ENCODE measurements around the gene FRYL. TPM values are rescaled to one million over a fixed set of nuclear protein-coding genes. Genes with fewer than 3 reads are reported as not detected.

The FRYL gene
- total RNA-seq, 3 donors from 2014 or later, result 45.1 to 47.2 (median 46.7) TPM

- Mint-ChIP-seq H3K27me3 (ENCODE audit: low read depth) (no peaks in the 10 kb centered on the region), H3K9me3 (peaks cover 7% of the 10 kb centered on the region), H3K4me3 (no peak overlapping the region), H3K4me1 (ENCODE audit: low read depth) (peaks cover 2% of the 10 kb centered on the region), H3K36me3 (ENCODE audit: insufficient read depth) (peaks cover 61% of the 10 kb centered on the region)
- DNase-seq, result no peak
- ATAC-seq, result no peak
Measured at GRCh38 chr4:48557478-48557877, 222.6 kb downstream of the FRYL start.

DNA sequence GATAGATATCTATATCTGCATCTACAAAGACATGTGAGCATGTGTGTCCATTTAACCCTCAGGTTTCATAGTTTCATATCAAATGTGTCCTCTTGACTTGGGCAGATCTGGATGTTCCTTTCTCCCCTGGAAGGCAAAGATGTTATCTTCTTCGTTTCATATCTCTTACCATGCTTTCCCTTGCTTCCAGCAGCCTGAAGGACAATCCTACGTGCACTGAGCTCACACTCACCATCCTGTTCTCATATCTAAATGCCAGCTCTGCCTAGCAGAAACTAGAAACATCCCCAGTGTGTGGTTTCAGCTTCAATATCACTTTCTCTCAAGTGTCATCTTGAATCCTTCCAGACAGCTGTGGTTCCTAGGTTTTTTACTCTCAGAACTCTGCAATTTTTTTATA is 223.8 kb downstream of the FRYL start:
- Mint-ChIP-seq H3K27me3 (ENCODE audit: low read depth) (no peaks in the 10 kb centered on the region), H3K9me3 (peaks cover 7% of the 10 kb centered on the region)

DNA sequence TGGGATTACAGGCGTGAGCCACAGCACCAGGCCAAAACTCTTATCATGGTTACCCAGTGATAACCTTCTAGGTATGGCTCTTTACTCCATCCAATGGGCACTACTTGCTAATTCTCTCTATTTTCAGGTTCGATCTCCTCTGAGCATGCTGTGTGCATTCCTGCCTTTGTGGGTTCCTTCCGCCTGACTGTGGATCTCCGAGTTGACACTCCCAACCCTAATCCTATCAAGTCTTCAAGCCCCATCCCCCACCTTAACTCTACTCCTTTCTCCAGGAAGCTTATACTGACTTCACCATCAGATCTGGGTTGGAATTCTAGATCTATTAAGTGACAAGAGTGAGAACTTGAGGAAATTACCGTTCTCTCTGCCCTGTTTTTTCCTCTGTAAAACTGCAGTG is 225.5 kb downstream of the FRYL start:
- Mint-ChIP-seq H3K4me3 (no peak overlapping the region), H3K36me3 (ENCODE audit: insufficient read depth) (peaks cover 52% of the 10 kb centered on the region), H3K4me1 (ENCODE audit: low read depth) (peaks cover 2% of the 10 kb centered on the region), H3K27me3 (ENCODE audit: low read depth) (no peaks in the 10 kb centered on the region), H3K9me3 (peaks cover 7% of the 10 kb centered on the region)
- DNase-seq (no peak), ATAC-seq (no peak)

More for the DNA sequence above, 223.8 kb downstream of the FRYL start:
- Mint-ChIP-seq H3K36me3 (ENCODE audit: insufficient read depth) (peaks cover 62% of the 10 kb centered on the region), H3K4me3 (no peak overlapping the region), H3K4me1 (ENCODE audit: low read depth) (peaks cover 2% of the 10 kb centered on the region)
- DNase-seq (no peak), ATAC-seq (no peak)

GRCh38 chr4:48553720-48554119 is 226.4 kb downstream of the FRYL start:
- H3K27me3 Mint-ChIP-seq (ENCODE audit: low read depth), result no peaks in the 10 kb centered on the region
- no peaks in the 10 kb centered on the region for H3K4me1 Mint-ChIP-seq (ENCODE audit: low read depth)
- ATAC-seq (no peak), DNase-seq (no peak)
- H3K36me3 Mint-ChIP-seq (ENCODE audit: insufficient read depth), result peaks cover 50% of the 10 kb centered on the region
- H3K9me3 Mint-ChIP-seq, result peaks cover 3% of the 10 kb centered on the region
- H3K4me3 Mint-ChIP-seq, result no peak overlapping the region

DNA sequence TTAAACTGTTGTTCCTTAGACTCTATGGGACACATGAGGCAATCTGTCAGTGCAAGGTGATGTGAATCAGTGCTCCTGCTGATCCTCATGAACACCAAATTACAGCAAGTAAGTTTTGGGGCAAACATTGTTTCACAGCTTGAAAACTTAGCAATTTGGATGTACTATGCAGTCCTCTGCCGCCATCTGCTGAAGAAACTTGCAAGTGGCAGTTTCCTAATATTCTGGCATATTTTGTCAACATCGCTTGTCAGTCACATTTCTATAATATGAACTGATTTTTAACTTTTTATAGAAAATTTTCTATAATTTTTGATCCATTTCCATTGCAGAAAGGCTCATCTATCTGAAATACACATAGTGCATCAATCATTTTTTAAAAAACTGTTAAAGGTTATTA is 233.7 kb downstream of the FRYL start:
- DNase-seq (no peak), ATAC-seq (no peak)
- peaks cover 47% of the 10 kb centered on the region for H3K36me3 Mint-ChIP-seq (ENCODE audit: insufficient read depth)
- H3K4me1 Mint-ChIP-seq (ENCODE audit: low read depth), result no peaks in the 10 kb centered on the region
- H3K4me3 Mint-ChIP-seq, result no peak overlapping the region
- H3K27me3 Mint-ChIP-seq (ENCODE audit: low read depth), result no peaks in the 10 kb centered on the region
- H3K9me3 Mint-ChIP-seq, result no peaks in the 10 kb centered on the region

DNA sequence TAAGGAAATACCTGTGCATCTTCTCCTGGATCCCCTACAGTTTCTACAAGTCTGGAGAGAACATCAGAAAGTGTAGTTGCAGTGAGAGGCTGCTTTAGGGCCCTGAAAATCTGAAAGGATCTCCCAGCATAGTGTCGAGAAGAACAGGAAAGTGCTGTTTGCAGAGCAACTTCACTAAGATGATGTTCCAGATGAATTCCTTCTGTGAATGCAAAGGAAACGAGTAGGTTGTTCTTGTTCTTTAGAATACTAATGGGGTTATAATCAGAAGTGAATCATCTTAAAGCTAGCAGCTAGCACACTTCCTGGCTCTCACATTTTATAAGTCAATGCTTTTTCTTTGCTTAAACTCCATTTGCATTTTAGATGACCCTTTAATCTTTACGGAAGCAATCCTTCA is 236.3 kb downstream of the FRYL start:
- ATAC-seq (no peak), DNase-seq (no peak)
- Mint-ChIP-seq H3K4me3 (no peak overlapping the region), H3K9me3 (no peaks in the 10 kb centered on the region), H3K27me3 (ENCODE audit: low read depth) (no peaks in the 10 kb centered on the region), H3K4me1 (ENCODE audit: low read depth) (no peaks in the 10 kb centered on the region), H3K36me3 (ENCODE audit: insufficient read depth) (peaks cover 52% of the 10 kb centered on the region)

GRCh38 chr4:48542888-48543287 is 237.2 kb downstream of the FRYL start:
- Mint-ChIP-seq H3K4me1 (ENCODE audit: low read depth) (no peaks in the 10 kb centered on the region), H3K27me3 (ENCODE audit: low read depth) (no peaks in the 10 kb centered on the region), H3K36me3 (ENCODE audit: insufficient read depth) (peaks cover 46% of the 10 kb centered on the region), H3K9me3 (no peaks in the 10 kb centered on the region), H3K4me3 (no peak overlapping the region)
- no peak for ATAC-seq
- DNase-seq, result no peak

DNA sequence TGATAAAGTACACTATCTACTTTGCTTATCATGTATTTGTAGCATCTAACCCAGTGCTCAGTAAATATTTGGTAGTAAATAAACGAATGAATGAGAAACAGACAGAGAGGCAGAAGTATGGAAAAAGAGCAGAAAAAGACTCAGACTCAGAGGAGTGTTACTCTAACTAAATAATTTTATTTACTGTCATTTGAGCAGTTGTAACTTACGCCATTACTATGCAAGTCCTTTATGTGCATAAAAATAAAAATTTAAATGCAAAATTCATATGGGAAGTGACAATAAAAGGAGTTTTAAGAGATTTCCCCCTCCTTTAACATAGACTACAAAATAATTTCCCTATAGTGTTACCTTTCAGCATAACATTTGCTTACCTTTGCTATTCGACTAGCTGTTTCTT is 240.5 kb downstream of the FRYL start:
- H3K4me3 Mint-ChIP-seq, result no peak overlapping the region
- no peaks in the 10 kb centered on the region for H3K9me3 Mint-ChIP-seq
- no peak for DNase-seq
- H3K4me1 Mint-ChIP-seq (ENCODE audit: low read depth), result no peaks in the 10 kb centered on the region
- peaks cover 40% of the 10 kb centered on the region for H3K36me3 Mint-ChIP-seq (ENCODE audit: insufficient read depth)
- H3K27me3 Mint-ChIP-seq (ENCODE audit: low read depth), result no peaks in the 10 kb centered on the region
- no peak for ATAC-seq

GRCh38 chr4:48538358-48538757 is 241.7 kb downstream of the FRYL start:
- DNase-seq, result no peak
- H3K4me1 Mint-ChIP-seq (ENCODE audit: low read depth), result no peaks in the 10 kb centered on the region
- no peaks in the 10 kb centered on the region for H3K9me3 Mint-ChIP-seq
- no peak for ATAC-seq
- no peak overlapping the region for H3K4me3 Mint-ChIP-seq
- peaks cover 35% of the 10 kb centered on the region for H3K36me3 Mint-ChIP-seq (ENCODE audit: insufficient read depth)
- H3K27me3 Mint-ChIP-seq (ENCODE audit: low read depth), result no peaks in the 10 kb centered on the region

GRCh38 chr4:48526406-48526805 is 253.7 kb downstream of the FRYL start:
- DNase-seq, result no peak
- Mint-ChIP-seq H3K4me3 (no peak overlapping the region), H3K9me3 (no peaks in the 10 kb centered on the region), H3K36me3 (ENCODE audit: insufficient read depth) (peaks cover 56% of the 10 kb centered on the region), H3K27me3 (ENCODE audit: low read depth) (no peaks in the 10 kb centered on the region), H3K4me1 (ENCODE audit: low read depth) (no peaks in the 10 kb centered on the region)
- no peak for ATAC-seq

DNA sequence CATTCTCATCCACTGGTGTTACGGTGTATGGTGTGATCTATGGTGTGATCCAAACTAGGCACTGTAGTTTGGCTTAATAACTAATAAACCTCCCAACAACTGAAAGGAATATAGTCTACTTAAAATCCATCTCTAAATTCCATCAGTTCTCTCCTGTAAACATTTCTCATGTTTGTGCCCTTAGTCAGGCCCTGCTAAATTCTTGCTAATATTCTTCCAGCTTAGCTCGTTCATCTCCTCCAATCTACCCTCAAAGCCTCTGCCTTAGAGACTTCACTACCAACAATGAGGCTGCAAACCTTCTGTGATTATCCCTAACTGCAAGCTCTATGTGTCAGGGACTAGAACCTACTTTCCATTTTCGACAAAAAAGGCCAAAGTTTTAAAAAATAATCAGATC is 261.9 kb downstream of the FRYL start:
- DNase-seq, result no peak
- ATAC-seq, result no peak
- Mint-ChIP-seq H3K9me3 (no peaks in the 10 kb centered on the region), H3K4me1 (ENCODE audit: low read depth) (no peaks in the 10 kb centered on the region), H3K4me3 (no peak overlapping the region), H3K36me3 (ENCODE audit: insufficient read depth) (peaks cover 48% of the 10 kb centered on the region), H3K27me3 (ENCODE audit: low read depth) (no peaks in the 10 kb centered on the region)

GRCh38 chr4:48509543-48509942 is 270.5 kb downstream of the FRYL start:
- ATAC-seq (no peak), DNase-seq (no peak)
- no peaks in the 10 kb centered on the region for H3K4me1 Mint-ChIP-seq (ENCODE audit: low read depth)
- no peaks in the 10 kb centered on the region for H3K27me3 Mint-ChIP-seq (ENCODE audit: low read depth)
- no peak overlapping the region for H3K4me3 Mint-ChIP-seq
- H3K36me3 Mint-ChIP-seq (ENCODE audit: insufficient read depth), result peaks cover 41% of the 10 kb centered on the region
- no peaks in the 10 kb centered on the region for H3K9me3 Mint-ChIP-seq

DNA sequence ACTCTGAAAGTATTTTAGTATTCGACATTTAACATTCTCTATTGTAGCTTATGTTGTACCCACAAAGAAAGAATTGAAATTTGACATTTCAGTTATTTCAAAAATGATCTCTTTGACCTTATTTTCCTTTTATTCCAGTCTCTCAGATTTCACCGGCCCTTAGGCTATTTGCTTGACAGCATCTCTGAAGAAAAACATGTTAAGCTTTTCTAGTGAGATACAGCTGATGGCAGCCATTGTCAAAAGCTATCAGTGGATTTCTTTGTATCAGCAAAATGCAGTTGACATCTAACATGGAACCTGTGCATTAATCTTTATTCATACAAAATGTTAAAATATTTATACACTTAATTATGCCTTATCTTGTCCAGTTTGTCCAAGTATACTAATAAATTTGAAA is 273.4 kb downstream of the FRYL start:
- no peaks in the 10 kb centered on the region for H3K27me3 Mint-ChIP-seq (ENCODE audit: low read depth)

DNA sequence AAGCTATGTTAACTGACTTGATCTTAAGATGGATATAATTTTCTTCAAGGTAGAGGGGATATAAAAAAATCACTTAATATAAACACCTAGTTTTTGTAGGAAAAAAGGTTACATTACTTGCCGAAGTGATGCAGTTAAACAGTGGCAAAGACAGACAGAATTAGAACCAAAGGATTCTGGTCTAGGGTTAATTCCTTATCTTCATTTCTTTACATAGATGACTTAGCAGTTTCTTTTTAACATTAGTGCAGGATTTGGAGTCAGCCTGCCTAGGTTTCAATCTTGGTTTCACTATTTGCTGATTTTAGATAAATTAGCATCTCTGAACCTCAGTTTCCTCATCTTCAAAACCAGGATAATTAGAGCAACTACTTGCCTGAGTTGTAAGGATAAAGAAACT is 275.7 kb downstream of the FRYL start:
- H3K4me3 Mint-ChIP-seq, result no peak overlapping the region
- peaks cover 6% of the 10 kb centered on the region for H3K4me1 Mint-ChIP-seq (ENCODE audit: low read depth)
- ATAC-seq (no peak), DNase-seq (no peak)
- no peaks in the 10 kb centered on the region for H3K27me3 Mint-ChIP-seq (ENCODE audit: low read depth)
- peaks cover 29% of the 10 kb centered on the region for H3K36me3 Mint-ChIP-seq (ENCODE audit: insufficient read depth)
- H3K9me3 Mint-ChIP-seq, result no peaks in the 10 kb centered on the region

More for the DNA sequence above, 273.4 kb downstream of the FRYL start:
- H3K4me3 Mint-ChIP-seq, result no peak overlapping the region
- DNase-seq, result no peak
- H3K36me3 Mint-ChIP-seq (ENCODE audit: insufficient read depth), result peaks cover 33% of the 10 kb centered on the region
- no peaks in the 10 kb centered on the region for H3K4me1 Mint-ChIP-seq (ENCODE audit: low read depth)
- no peak for ATAC-seq
- H3K9me3 Mint-ChIP-seq, result no peaks in the 10 kb centered on the region

DNA sequence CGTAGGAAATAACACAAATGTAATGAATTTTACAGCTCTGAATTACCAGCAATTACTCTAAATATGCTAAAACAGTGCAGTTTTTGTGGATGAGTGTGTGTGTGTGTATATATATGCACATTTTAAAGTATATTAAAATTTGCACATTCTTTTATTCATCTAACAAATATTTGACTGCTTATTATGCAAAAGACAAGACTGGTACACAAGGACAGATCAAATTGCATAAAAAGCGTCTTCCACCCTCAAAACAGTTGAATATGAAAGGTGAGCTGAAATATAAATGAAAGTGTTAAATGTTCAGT is 276.1 kb downstream of the FRYL start:
- H3K4me3 Mint-ChIP-seq, result no peak overlapping the region
- H3K9me3 Mint-ChIP-seq, result no peaks in the 10 kb centered on the region
- H3K27me3 Mint-ChIP-seq (ENCODE audit: low read depth), result no peaks in the 10 kb centered on the region
- DNase-seq (no peak), ATAC-seq (no peak)
- peaks cover 9% of the 10 kb centered on the region for H3K4me1 Mint-ChIP-seq (ENCODE audit: low read depth)
- peaks cover 29% of the 10 kb centered on the region for H3K36me3 Mint-ChIP-seq (ENCODE audit: insufficient read depth)

Data from activated T-cell treated with anti-CD3 and anti-CD28 coated beads, Interleukin-2, amount 50 U/mL, for 4 hours (primary cell).